Fibroblast of skin of left biceps (primary cell): ENCODE data around the gene RPS6KA2.

ENCODE experiments used
- DNase-seq, 2 experiments: peaks; one replicate each; pipeline ENCODE4 v3.0.0-alpha.2; 2013; ENCODE audit warnings: low read depth in 2 of 2

Gene RPS6KA2

DNA sequence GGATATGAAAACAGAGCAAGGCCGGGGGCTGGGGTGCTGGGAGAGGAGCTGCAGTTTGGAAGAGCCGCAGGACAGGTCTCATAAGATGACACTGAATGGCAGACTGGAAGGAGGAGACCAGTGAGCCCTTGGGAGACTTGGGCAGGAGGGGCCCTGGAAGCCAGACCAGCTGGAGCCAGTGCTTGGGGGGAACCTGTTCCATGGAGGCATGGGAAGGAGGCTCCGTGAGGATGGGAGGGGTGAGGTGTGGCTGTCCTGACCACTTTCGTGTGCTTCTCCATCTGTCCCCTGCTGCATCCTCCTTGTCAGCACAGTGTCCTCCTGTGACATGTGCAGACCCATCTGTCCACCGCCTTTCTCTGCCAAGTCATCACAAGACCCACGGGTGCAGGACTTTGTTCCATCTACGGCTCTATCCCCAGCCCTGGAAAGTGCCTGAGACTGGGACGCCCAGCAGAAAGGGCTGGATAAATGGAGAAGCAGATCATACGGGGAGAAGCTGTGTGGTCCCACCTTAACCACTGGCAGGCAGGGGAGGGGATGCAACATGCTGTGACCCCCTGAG is 159.5 kb downstream of the RPS6KA2 start:
- DNase-seq, result no peak

DNA sequence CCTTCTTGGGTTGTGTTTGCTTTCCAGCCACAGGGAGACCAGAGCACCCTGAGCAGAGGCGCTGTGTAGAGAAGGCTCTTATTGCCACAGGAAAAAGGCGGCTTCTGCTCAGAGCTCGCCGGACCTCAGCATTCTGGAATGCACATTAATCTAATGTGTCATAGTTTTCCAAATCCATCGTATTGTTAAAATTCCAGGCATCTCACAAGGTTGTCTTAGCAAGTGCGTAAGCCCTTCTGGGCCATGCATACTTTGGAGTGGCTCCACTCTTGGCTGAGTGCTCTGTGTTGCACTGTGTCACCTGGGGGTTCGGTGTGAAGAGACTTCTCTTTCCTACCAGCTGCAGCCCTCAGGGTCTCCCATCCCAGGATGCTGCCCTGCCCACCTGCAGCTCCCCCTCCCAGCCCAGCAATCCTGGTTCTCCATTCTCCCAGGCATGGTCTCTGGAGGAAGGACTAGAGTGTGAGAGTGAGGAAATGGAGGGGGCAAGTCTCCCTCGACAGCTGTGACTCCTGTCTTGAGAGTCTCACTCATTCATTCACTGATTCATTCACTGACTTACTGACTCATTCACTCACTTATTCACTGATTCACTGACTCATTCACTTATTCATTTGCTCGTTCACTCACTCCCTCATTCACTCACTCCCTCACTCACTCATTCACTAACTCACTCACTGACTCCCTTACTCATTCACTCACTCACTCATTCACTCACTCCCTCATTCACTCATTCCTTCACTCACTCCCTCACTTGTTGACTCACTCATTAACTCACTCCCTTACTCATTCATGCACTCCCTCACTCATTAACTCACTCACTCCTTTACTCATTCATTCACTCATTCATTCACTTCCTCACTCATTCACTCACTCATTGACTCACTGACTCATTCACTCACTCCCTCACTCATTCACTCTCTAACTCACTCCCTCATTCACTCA is 160.6 kb downstream of the RPS6KA2 start:
- DNase-seq, result peak; percentile 69 to 76

DNA sequence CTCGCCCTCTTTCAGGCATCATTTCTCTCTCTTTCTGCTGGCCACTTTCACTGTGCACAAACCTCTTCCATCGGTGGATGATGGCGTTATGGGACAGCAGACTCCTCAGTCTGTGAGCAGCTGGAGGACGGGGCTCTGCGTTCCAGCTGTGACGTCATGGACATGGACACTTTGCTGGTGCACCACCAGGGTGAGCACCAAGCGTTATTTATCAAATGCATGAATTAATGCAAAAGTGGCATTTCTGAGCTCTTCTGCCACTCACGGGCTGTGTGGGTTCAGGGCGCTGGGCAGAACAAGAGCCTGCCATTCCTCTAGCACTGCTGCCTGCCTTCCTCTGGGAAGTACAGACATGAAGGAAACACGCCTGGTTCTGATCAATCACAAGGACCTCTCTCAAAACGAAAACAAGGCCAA is 161.4 kb downstream of the RPS6KA2 start:
- DNase-seq, result no peak

DNA sequence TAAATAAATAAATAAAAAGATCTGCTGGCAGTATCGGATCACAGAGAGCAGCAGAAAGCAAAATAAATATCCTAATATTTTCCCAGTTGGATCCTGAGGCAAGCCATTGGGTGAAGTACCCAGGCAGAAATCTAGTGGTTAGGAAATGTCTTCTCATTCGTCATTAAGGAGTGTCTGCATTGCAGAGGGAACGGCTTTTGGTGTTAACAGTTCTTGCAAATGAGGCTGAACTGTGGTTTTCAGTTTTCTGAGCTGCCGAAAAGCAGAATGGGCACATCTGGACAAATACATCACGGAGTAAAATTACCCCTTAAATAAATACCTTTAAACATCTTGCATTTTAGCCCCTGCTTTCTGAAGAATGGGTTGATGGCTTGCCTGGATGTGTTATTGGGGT is 162.1 kb downstream of the RPS6KA2 start:
- DNase-seq, result no peak

DNA sequence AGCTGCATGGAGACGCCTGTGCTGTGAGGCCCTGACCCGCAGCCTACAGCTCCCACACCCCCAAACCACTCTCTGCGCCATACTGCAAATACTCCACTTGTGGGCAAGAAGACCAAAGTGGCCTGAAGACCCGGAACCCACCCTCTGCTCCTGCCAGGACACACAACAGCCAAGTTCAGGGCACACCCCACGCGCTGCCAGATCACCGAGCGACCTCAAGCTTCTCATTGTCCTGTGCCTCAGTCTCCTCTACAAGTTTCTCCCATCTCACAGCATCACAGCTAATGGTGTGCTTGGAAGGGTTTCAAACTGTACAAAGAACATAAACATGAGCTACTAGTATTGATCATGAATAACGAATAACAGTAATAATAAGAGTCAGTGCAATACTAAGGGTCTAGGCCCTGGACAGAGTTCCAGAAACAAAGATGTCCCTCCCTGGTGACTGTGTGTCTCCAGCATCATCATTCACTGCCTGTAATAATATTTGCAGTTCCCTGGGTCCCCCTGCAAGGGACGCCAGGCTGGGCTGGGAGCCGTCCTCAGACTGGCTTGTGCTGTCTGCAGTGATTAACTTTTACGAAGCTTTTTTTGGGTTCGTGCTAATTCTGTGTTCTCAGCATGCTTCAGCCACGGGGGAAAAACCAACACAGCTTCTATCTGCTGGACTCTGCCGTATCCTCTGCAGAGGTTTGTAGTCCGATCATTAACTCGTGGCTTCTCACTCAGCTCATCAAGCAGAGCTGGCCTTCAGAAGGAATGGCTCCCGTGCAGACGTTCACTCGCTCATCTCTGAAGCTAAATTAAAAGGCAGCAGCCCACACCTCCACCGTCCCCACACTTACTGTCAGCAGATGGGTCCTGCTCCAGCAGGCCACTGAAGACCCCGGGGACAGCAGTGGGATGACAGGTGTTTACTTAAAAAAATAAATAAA is 162.7 kb downstream of the RPS6KA2 start:
- no peak for DNase-seq

DNA sequence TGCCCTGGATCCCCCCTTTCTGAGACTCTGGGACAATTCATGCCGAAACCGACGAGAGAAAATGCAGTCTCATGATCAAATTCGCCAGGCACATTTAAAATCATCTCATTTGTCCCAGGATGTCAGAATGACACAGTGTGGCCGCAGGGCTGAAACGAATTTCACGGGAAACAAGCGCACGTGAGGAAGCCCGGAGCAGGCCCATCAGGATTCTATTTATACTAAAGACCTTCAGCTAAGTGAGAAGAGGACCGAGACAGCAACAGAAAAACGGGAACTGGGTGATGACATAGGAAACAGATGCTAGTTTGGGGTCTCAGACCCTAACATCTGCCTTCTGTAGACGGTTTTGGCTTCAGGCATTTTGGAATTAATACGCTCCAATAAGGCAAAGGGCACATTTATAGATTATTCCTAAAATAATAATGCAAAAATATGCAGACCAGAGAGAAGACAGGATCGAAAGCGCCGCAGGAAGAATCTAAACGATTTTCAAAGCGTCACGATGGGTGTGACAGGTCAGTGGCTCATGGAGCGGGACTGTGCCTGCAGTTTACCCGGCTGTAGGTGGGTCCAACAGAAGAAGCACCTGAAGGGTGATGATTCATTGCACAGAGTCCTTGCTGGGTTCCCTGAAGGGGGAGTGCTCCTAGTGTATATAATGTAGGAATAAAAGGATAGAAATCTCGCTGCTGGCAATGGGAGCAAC is 163.5 kb downstream of the RPS6KA2 start:
- DNase-seq, result no peak

DNA sequence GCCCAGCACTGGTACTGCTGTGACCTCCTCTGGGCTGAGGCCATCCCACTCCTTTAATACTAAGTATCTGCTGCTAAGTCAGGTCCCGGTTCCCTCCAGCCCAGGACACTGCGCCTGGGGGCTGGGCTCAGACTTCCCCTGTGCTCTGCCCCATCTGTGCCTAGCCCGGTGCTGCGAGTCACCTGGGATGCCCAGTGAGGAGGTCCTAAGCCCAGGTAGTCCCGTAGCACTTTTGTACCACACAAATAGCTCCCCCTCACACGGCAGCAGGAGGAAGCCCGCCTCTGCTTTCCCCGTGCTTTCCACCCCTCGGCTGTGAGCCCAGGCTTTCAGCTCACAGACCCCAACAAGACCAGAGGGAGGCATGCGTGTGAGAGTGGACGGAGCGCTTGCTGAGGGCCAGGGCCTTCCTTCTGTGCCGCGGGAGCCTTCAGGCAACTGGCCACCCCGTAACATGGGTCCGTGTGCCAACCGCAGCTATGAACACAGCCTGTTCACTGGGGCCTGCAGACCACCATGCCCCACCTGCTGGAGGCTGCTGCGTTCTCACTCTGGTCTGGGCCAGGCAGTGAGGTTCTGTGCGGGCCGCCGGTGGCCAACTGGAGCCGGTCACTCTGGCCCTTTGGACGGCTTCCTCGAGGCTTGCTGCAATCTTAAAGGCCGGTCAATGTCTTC is 164.5 kb downstream of the RPS6KA2 start:
- no peak for DNase-seq

DNA sequence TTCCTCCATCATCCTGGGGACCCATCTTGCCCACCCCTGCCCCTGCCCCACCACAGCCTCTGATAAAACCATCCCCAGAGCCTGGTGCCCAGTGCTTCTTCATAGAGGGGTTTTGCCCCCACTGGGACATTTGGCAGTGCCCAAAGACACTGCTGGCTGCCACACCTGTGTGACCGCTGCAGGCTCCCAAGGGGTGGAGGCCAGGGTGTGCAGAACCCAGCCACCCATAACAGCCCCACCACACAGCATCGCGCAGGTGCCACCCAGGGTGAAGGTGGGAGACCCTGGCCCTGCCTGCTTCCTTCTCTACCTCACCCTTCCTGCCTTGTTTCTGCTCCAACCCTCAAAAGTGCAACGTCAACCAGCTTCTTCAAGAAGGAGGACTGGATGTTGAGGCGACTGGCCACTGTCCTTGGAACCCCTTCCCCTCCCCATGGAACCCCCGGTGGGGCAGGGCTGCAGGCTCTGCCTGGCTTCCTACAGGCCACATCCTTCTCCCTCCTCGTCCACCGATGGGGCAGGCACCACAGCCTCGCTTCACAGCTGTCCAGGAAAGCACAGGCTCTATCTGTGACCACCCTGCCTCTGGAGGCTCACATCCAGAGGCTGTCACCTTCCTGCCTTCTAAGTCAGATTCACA is 165.1 kb downstream of the RPS6KA2 start:
- no peak for DNase-seq

DNA sequence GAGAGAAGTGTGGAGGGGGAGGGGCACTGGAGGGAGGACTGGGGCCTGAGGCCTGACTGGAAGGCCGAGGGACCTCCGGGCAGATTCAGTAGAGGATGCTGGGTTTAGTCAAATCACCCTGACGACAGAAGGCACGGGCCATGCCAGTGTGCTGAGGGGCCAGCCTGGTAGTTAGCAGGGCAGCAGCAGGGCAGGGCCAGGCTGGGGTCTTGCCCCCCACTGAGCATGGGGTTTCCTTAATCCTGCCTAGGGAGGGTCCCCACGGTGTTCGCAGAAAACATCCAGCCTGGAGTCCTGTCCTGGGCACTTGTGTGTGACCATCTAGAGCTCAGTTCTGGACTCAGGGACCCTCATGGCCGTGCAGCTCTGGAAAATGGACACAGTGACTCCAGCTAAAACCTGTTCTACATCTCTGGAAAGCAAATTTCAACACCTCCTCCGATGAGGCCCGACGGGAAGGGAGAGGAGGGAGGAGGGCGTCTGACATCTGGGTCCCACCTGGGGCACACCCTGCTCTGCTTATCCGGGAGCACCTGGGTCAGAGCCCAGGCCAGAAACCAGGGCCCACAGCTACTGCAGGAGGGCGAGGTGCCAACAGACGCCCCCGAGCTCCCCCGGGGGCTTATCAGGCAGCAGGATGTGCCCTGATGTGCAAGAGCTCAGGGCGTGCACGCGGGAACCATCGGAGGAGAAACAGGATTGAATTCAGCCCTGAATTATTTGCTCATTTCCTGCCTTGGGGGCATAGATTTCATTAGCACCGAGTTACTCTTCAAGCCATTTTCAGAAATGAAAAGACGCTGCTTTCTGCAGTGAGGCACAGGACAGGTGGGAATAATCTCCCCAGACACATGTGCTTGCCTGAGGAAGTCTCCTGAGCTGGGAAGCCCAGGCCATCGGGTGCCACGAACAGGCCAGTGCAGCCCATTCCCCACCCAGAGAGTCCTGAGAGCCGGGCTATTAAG is 166.3 kb downstream of the RPS6KA2 start:
- DNase-seq, result no peak

DNA sequence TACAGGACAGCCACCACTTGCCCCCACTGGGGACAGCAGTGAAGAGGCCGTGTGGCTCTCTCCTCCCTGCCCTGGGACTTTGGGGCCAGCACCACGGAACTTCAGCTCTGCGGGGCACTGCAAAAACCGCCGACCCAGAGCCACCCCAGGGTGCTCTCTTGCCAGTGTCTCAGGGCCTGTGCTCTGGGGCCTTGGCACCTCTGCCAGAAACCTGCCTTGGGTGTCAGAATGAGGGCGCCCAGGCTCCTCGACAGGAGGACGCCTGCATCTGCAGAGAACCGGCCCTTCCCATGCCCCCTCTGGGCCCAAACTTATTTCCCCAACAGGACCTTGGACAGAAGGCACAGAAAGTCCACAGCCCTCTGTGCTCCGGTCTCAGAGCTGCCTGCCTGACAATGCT is 167.1 kb downstream of the RPS6KA2 start:
- no peak for DNase-seq

DNA sequence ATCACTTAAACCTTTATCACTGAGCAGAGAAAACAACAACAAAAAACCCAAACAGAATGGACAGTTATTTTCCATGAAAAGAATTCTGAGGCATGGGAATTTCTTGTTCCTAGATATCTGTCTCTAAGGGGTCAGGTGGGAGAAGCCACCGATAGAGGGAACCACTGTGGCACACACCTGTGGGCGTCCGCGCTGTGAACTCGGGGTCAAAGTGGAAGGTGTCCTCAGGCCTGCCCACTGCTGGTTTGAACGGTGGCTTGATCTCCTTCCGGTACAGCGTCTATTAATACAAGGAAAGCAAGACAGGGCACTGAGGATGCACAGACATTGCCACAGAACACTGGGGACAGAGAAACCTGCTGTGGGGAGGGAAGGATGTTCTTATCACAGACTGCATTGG is 167.8 kb downstream of the RPS6KA2 start:
- DNase-seq, result no peak

DNA sequence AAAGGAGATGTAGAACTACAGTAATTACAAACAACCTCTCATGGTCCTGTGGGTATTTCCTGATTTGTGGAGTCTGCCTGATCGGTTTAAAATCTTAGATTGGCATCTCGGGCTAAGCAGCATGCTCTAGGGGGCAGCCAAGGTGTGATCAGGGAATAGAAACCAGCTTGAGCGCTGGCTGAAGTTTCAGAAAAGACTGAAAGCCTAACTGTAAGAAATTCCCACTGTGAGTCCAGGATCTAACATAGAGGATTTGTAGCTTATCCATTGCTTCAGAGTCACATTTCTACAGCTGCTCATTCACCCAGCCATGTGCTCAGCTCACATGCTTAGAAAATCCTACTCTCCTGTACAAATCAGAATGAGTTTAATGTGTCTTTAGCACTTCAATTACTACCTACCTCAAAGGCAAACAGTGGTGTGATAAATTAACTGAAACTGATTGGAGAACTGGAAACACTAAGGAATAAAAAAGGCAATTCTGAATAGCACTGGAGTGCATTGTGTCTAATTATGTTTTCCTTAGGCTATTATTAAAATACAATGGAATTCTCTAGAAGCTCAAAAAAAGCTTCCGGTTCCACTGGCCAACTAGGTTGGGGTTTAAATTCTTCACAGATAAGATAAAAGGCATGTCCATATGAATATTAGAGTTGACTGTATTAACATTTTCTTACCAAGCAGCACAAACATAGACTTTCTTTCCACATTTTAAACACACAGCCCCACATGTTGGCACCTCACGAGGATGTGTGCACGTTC is 170.5 kb downstream of the RPS6KA2 start:
- DNase-seq, result no peak

DNA sequence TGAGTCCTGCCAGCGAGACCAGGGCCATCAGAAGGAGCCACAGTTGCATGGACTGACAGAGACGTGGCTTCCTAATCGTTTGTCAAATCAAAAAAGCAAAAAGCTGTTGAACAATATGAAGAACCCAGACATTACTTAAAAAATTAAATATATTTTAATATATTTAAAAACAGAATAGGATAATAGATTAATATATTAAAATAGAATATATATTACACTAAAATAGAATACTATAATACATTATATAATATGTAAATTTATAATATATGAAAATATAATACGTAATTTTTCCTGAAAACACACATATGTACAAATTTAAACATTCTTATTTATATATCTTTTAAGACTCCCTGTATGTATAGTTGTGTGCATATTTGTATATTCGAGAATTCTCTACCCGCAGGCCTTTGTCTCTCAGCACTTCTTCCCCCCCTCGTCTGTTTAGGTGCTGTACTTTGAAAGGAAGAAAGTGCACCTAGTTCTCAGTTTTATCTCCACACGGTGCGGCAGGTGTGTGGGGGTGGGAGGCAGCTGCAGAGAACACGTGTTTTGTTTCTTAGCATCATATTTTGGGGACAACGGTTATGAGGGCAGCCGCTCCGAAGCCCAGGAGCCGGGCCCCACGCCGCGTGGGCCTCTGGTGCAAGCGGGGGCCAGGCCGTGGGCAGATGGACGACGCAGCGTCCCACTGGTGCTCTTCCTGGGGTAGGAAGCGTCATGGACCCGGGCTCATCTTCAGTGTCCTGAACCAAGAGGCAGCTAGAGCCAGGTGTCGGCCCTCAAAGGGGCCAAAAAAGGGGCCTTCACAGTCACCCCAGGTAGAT is 172.1 kb downstream of the RPS6KA2 start:
- no peak for DNase-seq

DNA sequence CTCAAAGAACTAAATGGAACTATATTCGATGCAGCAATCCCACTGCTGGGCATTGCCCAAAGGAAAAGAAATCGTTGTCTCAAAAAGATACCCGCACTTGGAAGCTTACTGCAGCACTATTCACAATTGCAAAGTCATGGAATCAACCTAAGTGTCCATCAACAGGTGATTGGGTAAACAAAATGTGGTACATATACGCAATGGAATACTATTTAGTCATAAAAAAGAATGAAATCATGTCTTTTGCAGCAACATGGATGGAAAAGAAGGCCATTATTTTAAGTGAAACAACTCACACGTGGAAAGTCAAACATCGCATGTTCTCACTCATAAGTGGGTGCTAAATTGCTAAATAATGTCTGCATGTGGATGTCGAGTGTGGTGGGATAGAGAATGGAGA is 173.4 kb downstream of the RPS6KA2 start:
- DNase-seq, result no peak

DNA sequence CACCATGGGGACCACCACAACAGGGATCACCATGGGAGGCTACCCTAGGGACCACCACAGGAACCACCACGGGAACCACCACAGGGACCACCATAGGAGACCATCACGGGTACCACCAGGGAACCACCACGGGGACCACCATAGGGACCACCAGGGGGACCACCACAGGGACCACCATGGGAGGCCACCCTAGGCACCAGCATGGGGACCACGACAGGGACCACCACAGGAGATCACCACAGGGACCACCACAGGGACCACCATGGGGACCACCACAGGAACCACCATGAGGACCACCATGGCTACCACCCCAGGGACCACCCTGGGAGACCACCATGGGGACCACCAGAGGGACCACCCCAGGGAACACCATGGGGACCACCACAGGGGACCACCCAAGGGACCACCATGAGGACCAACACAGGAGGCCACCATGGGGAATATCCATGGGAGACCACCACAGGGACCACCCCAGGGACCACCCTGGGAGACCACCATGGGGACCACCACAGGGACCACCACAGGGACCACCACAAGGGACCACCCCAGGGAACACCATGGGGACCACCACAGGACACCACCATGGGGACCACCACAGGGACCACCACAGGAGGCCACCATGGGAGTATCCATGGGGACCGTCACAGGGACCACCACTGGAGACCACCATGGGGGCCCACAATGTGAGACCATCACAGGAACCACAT is 176.7 kb downstream of the RPS6KA2 start:
- no peak for DNase-seq

DNA sequence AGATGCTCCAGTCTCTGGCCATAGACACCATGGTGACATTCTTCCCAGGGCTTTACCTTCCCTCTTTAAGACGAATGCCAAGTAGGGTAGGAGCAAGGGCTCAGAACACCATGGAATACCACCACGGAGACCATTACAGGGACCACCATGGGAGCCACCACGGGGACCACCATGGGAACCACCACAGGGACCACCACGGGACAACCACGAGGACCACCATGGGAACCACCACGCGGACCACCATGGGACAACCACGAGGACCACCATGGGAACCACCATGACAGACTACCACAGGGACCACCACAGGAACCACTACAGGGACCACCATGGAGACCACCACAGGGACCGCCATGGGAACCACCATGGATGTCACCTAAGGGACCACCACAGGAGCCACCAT is 177.4 kb downstream of the RPS6KA2 start:
- DNase-seq, result no peak

DNA sequence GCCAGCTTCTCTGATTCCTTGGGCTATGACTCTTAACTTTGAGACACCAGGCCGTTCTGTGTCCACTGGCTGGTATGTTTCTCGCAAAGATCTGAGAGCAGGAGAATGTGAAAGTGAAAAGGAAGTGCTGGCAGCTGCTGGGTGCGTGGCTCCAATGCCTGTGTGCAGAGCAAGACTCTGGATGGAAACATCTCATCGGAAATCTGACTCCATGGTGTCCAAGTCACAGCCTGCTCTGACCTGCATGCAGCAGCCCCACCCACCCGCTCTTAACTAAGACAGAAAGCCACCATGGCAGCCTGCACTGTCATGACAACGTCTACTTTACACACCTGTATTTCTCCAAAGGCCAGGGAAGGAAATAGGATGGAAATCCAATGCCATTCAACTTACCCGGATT is 178.0 kb downstream of the RPS6KA2 start:
- no peak for DNase-seq
